Stimulated activated naive B cell treated with anti-CD40 and anti-IgM and Interleukin-4, amounts not matched to agents 10 μg/mL and 1 μg/mL and 100 μg/mL, for 72 hours (primary cell): ENCODE data around the gene RAB20.
A peak's percentile ranks its signal among the peaks of the same experiment; 100 is the strongest.
"Not testable (repeated sequence)": the region's sequence is repeated elsewhere in the genome, so short reads cannot be mapped to it uniquely, and the experiment has no call there.

Source experiments
- ATAC-seq, 2 donors: fragments of 150-1000 bp; cut with Tn5 transposase; replicated peaks; 2 replicates each; pipeline ENCODE4 v1.10.0; 2021; ENCODE audit warnings: moderate library complexity in 1 of 2
- DNase-seq: peaks from one replicate; pipeline ENCODE4 v3.0.0; 2021
- H3K27ac Mint-ChIP-seq: one replicate; pipeline ENCODE4 v1.8.0; 2022; ENCODE audit warnings: mild to moderate bottlenecking, mixed read lengths
- H3K27me3 Mint-ChIP-seq, 2 donors: one replicate each; pipeline ENCODE4 v1.8.0; 2022; ENCODE audit warnings: mixed read lengths in 2 of 2
- H3K36me3 Mint-ChIP-seq, 2 donors: one replicate each; pipeline ENCODE4 v1.8.0; 2022; ENCODE audit warnings: mixed read lengths in 2 of 2, mild to moderate bottlenecking in 1 of 2
- H3K4me1 Mint-ChIP-seq, 2 donors: one replicate each; pipeline ENCODE4 v1.8.0; 2022; ENCODE audit warnings: mixed read lengths in 2 of 2, mild to moderate bottlenecking in 1 of 2
- H3K4me3 Mint-ChIP-seq, 2 donors: one replicate each; pipeline ENCODE4 v1.8.0; 2022; ENCODE audit warnings: mild to moderate bottlenecking in 2 of 2, mixed read lengths in 2 of 2, moderate library complexity in 1 of 2
- H3K9me3 Mint-ChIP-seq, 2 donors: one replicate each; pipeline ENCODE4 v1.8.0; 2022; ENCODE audit warnings: mixed read lengths in 2 of 2, mild to moderate bottlenecking in 1 of 2

Gene RAB20

GRCh38 chr13:110582421-110582954 lies 21.0 kb upstream of the RAB20 start:
- Mint-ChIP-seq H3K9me3 (no peaks in the 10 kb centered on the region), H3K4me3 (no peak overlapping the region), H3K4me1 (peaks cover 6 to 8% of the 10 kb centered on the region in 2 donors), H3K27ac (no peak overlapping the region), H3K36me3 (no peaks in the 10 kb centered on the region), H3K27me3 (peaks cover 5 to 14% of the 10 kb centered on the region in 2 donors)
- no peak for DNase-seq
- ATAC-seq: no peak

GRCh38 chr13:110581506-110582185 lies 20.1 kb upstream of the RAB20 start:
- DNase-seq: no peak
- ATAC-seq: no peak
- no peaks in the 10 kb centered on the region for H3K9me3 Mint-ChIP-seq
- no peak overlapping the region for H3K4me3 Mint-ChIP-seq
- peaks cover 5 to 14% of the 10 kb centered on the region in 2 donors for H3K27me3 Mint-ChIP-seq
- H3K36me3 Mint-ChIP-seq: no peaks in the 10 kb centered on the region
- peaks cover 6 to 8% of the 10 kb centered on the region in 2 donors for H3K4me1 Mint-ChIP-seq
- no peak overlapping the region for H3K27ac Mint-ChIP-seq

- H3K27ac Mint-ChIP-seq: no peak overlapping the region
- no peaks in the 10 kb centered on the region for H3K36me3 Mint-ChIP-seq
- DNase-seq: no peak
Observed at GRCh38 chr13:110580800-110581199, 19.3 kb upstream of the RAB20 start.

GRCh38 chr13:110578363-110578762 lies 16.8 kb upstream of the RAB20 start:
- H3K27me3 Mint-ChIP-seq: peaks cover 10 to 15% of the 10 kb centered on the region in 2 donors
- no peak overlapping the region for H3K27ac Mint-ChIP-seq
- peaks cover 22 to 28% of the 10 kb centered on the region in 2 donors for H3K4me1 Mint-ChIP-seq
- DNase-seq: no peak
- H3K9me3 Mint-ChIP-seq: no peaks in the 10 kb centered on the region
- ATAC-seq: no peak
- no peaks in the 10 kb centered on the region for H3K36me3 Mint-ChIP-seq
- H3K4me3 Mint-ChIP-seq: no peak overlapping the region

More at GRCh38 chr13:110580800-110581199, 19.3 kb upstream of the RAB20 start:
- H3K4me3 Mint-ChIP-seq: no peak overlapping the region
- H3K27me3 Mint-ChIP-seq: peaks cover 5 to 14% of the 10 kb centered on the region in 2 donors
- no peak for ATAC-seq
- no peaks in the 10 kb centered on the region for H3K9me3 Mint-ChIP-seq
- peaks cover 11 to 13% of the 10 kb centered on the region in 2 donors for H3K4me1 Mint-ChIP-seq

- H3K36me3 Mint-ChIP-seq: no peaks in the 10 kb centered on the region
- no peak overlapping the region for H3K4me3 Mint-ChIP-seq
- H3K27ac Mint-ChIP-seq: no peak overlapping the region
- H3K4me1 Mint-ChIP-seq: peaks cover 29 to 37% of the 10 kb centered on the region in 2 donors
- H3K9me3 Mint-ChIP-seq: no peaks in the 10 kb centered on the region
- ATAC-seq (no peak), DNase-seq (no peak)
- peaks cover 15 to 22% of the 10 kb centered on the region in 2 donors for H3K27me3 Mint-ChIP-seq
Observed at GRCh38 chr13:110576736-110577476, 15.4 kb upstream of the RAB20 start.

GRCh38 chr13:110576070-110576394 lies 14.5 kb upstream of the RAB20 start:
- H3K27ac Mint-ChIP-seq: peak overlapping the region; percentile 71
- H3K4me1 Mint-ChIP-seq: peaks cover 25 to 38% of the 10 kb centered on the region in 2 donors
- no peaks in the 10 kb centered on the region for H3K36me3 Mint-ChIP-seq
- H3K9me3 Mint-ChIP-seq: no peaks in the 10 kb centered on the region
- DNase-seq (no peak), ATAC-seq (peak; percentile 8 to 12)
- peaks cover 21 to 29% of the 10 kb centered on the region in 2 donors for H3K27me3 Mint-ChIP-seq
- peak overlapping the region; percentile 77 to 80 for H3K4me3 Mint-ChIP-seq

GRCh38 chr13:110575322-110576069 lies 14.0 kb upstream of the RAB20 start:
- DNase-seq (peak; percentile 72), ATAC-seq (peak; percentile 91)
- Mint-ChIP-seq H3K27ac (peak overlapping the region; percentile 71), H3K9me3 (no peaks in the 10 kb centered on the region), H3K4me3 (peak overlapping the region; percentile 77 to 80), H3K27me3 (peaks cover 21 to 29% of the 10 kb centered on the region in 2 donors), H3K4me1 (peaks cover 24 to 35% of the 10 kb centered on the region in 2 donors), H3K36me3 (no peaks in the 10 kb centered on the region)

- Mint-ChIP-seq H3K27ac (no peak overlapping the region), H3K27me3 (peaks cover 25 to 38% of the 10 kb centered on the region in 2 donors), H3K9me3 (no peaks in the 10 kb centered on the region), H3K4me1 (peaks cover 24 to 35% of the 10 kb centered on the region in 2 donors), H3K36me3 (no peaks in the 10 kb centered on the region), H3K4me3 (no peak overlapping the region)
- no peak for ATAC-seq
- no peak for DNase-seq
Observed at GRCh38 chr13:110574161-110574560, 12.6 kb upstream of the RAB20 start.

- H3K4me1 Mint-ChIP-seq: peaks cover 24 to 35% of the 10 kb centered on the region in 2 donors
- no peak overlapping the region for H3K27ac Mint-ChIP-seq
- no peaks in the 10 kb centered on the region for H3K9me3 Mint-ChIP-seq
- no peaks in the 10 kb centered on the region for H3K36me3 Mint-ChIP-seq
- DNase-seq: no peak
- H3K27me3 Mint-ChIP-seq: peaks cover 28 to 39% of the 10 kb centered on the region in 2 donors
- no peak overlapping the region for H3K4me3 Mint-ChIP-seq
- peak; percentile 40 to 44 for ATAC-seq
Observed at GRCh38 chr13:110572778-110573118, 11.2 kb upstream of the RAB20 start.

- Mint-ChIP-seq H3K4me3 (no peak overlapping the region), H3K27ac (no peak overlapping the region), H3K4me1 (peaks cover 24 to 35% of the 10 kb centered on the region in 2 donors), H3K36me3 (no peaks in the 10 kb centered on the region), H3K9me3 (no peaks in the 10 kb centered on the region), H3K27me3 (peaks cover 28 to 39% of the 10 kb centered on the region in 2 donors)
- ATAC-seq: no peak
- DNase-seq: no peak
Observed at GRCh38 chr13:110571896-110572777, 10.6 kb upstream of the RAB20 start.

- H3K4me1 Mint-ChIP-seq: peaks cover 20 to 30% of the 10 kb centered on the region in 2 donors
- no peak overlapping the region for H3K4me3 Mint-ChIP-seq
- H3K9me3 Mint-ChIP-seq: no peaks in the 10 kb centered on the region
- no peak for DNase-seq
- H3K27ac Mint-ChIP-seq: no peak overlapping the region
- peaks cover 28 to 39% of the 10 kb centered on the region in 2 donors for H3K27me3 Mint-ChIP-seq
- ATAC-seq: no peak
- no peaks in the 10 kb centered on the region for H3K36me3 Mint-ChIP-seq
Observed at GRCh38 chr13:110570886-110571285, 9.4 kb upstream of the RAB20 start.

- ATAC-seq, DNase-seq, H3K27ac Mint-ChIP-seq, H3K4me3 Mint-ChIP-seq, H3K9me3 Mint-ChIP-seq, H3K36me3 Mint-ChIP-seq: not testable (repeated sequence)
- H3K27me3 Mint-ChIP-seq: peaks cover 25 to 39% of the 10 kb centered on the region in 2 donors
- peaks cover 12 to 21% of the 10 kb centered on the region in 2 donors for H3K4me1 Mint-ChIP-seq
Observed at GRCh38 chr13:110569962-110570361, 8.4 kb upstream of the RAB20 start.

- H3K27me3 Mint-ChIP-seq: peaks cover 31 to 32% of the 10 kb centered on the region in 2 donors
- H3K4me1 Mint-ChIP-seq: peaks cover 14 to 17% of the 10 kb centered on the region in 2 donors
- no peak for DNase-seq
- no peaks in the 10 kb centered on the region for H3K9me3 Mint-ChIP-seq
- peaks cover 2 to 8% of the 10 kb centered on the region in 2 donors for H3K36me3 Mint-ChIP-seq
- no peak for ATAC-seq
- no peak overlapping the region for H3K27ac Mint-ChIP-seq
- no peak overlapping the region for H3K4me3 Mint-ChIP-seq
Observed at GRCh38 chr13:110568612-110569011, 7.1 kb upstream of the RAB20 start.
